T follicular helper cell (primary cell): ENCODE data around the gene ATP2A2.

Experiments
- DNase-seq: peaks from one replicate; pipeline ENCODE4 v3.0.0-alpha.2; 2020; ENCODE audit warnings: low read depth

ATP2A2 gene

GRCh38 chr12:110262442-110263388, 18.3 kb upstream of the ATP2A2 start:
- no peak for DNase-seq

GRCh38 chr12:110266381-110266960, 14.6 kb upstream of the ATP2A2 start:
- no peak for DNase-seq

GRCh38 chr12:110266980-110267620, 13.9 kb upstream of the ATP2A2 start:
- no peak for DNase-seq

GRCh38 chr12:110269622-110270124, 11.4 kb upstream of the ATP2A2 start:
- DNase-seq = no peak

GRCh38 chr12:110270125-110270962, 10.7 kb upstream of the ATP2A2 start:
- no peak for DNase-seq

GRCh38 chr12:110271015-110271414, 10.0 kb upstream of the ATP2A2 start:
- DNase-seq = no peak

GRCh38 chr12:110277530-110278254, 3.4 kb upstream of the ATP2A2 start:
- no peak for DNase-seq

- no peak for DNase-seq
Observed at GRCh38 chr12:110278255-110278536, 2.9 kb upstream of the ATP2A2 start.

- DNase-seq = no peak
Observed at GRCh38 chr12:110279566-110280375, 1.3 kb upstream of the ATP2A2 start.

GRCh38 chr12:110280392-110280778, 662 bp upstream of the ATP2A2 start:
- peak; percentile 43 for DNase-seq

GRCh38 chr12:110281549-110282299, 677 bp downstream of the ATP2A2 start:
- peak; percentile 14 for DNase-seq

GRCh38 chr12:110282300-110282860, 1.3 kb downstream of the ATP2A2 start:
- no peak for DNase-seq

GRCh38 chr12:110282956-110283817, 2.1 kb downstream of the ATP2A2 start:
- no peak for DNase-seq

GRCh38 chr12:110284597-110284996, 3.5 kb downstream of the ATP2A2 start:
- DNase-seq = no peak

GRCh38 chr12:110286623-110287022, 5.6 kb downstream of the ATP2A2 start:
- no peak for DNase-seq

- no peak for DNase-seq
Observed at GRCh38 chr12:110287986-110288385, 6.9 kb downstream of the ATP2A2 start.

GRCh38 chr12:110289044-110289710, 8.1 kb downstream of the ATP2A2 start:
- DNase-seq = no peak

GRCh38 chr12:110289711-110290078, 8.6 kb downstream of the ATP2A2 start:
- DNase-seq = no peak
